ENCODE results near the gene DCLK1.

The DCLK1 gene

GRCh38 chr13:35731471-35731870 lies 399.7 kb downstream of the DCLK1 start:
- no peak for DNase-seq

DNA sequence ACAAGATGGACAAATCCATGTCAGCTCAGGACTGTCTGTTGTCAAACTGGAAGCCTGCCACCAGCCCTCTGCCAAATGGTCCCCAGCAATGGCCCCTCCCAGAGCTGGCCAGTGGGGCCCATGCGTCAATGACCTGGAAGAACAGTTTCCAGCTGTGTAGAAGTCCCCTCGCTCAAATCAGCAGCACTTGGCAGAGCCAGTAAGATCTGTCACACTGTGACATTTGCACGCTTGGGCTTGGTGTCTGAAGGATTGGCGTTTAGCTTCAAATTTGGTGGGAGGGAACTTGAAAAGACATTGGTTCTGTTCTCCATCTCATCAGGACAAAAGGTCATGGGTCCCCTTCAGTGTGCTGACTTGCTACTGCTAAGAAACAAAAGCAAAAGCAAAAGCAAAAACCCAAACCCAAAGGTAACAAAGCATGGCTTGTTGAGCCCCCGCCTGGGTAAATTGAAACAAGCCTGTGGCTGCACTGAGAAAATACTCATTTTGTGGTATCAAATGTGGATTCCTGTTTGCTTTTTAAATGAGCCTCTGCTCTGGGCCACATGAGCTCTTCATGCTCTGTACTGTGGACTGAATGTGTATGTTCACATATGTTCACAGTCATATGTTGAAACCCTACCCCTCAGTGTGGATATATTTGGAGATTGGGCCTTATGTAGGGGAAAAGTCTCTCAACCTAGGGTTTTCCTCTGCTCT lies 401.1 kb downstream of the DCLK1 start:
- DNase-seq, result no peak

DNA sequence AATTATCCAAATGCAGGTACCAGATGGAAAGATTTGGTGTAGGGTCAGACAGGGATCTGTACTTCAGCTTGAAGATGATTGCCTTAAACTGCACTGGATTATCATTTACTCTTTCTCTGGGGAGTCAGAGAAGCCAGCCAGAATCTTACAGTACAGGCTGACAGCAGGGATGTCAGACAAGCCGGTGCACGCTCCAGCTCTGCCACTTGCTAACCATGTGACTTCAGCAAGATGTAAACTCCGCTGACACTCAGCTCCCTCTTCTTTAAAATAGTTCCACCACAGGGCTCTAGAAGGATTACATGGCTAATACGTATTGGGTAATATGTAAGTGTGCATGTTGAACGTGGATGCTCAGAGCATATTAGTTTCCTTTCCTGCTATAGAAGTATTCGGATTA lies 403.3 kb downstream of the DCLK1 start:
- no peak for DNase-seq

- DNase-seq, result no peak
These were observed 406.7 kb downstream of the DCLK1 start for GRCh38 chr13:35724446-35724845.

DNA sequence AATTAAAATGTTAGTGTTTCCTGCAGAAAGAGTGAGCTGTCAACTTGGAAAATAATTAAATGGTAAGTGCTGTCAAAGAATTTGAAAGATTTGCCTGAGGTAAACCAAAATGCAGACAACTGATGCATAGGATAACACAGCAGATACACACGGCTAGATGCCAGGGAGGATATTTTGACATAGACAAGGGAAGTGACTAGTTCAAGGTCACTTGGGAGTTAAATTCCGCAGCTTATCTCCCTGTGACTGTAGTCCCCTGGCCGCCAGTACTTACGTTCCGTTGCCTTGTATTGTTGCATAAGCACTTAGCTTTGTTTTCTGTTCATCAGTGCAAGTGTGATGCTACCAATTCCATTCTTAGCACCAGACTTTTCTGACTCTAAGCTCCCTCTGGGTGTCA lies 407.4 kb downstream of the DCLK1 start:
- no peak for DNase-seq

GRCh38 chr13:35723053-35723461 lies 408.1 kb downstream of the DCLK1 start:
- no peak for DNase-seq

- no peak for DNase-seq
These were observed 408.6 kb downstream of the DCLK1 start for GRCh38 chr13:35722458-35723052.

- DNase-seq, result peak; percentile 17
These were observed 410.3 kb downstream of the DCLK1 start for GRCh38 chr13:35720690-35721554.

DNA sequence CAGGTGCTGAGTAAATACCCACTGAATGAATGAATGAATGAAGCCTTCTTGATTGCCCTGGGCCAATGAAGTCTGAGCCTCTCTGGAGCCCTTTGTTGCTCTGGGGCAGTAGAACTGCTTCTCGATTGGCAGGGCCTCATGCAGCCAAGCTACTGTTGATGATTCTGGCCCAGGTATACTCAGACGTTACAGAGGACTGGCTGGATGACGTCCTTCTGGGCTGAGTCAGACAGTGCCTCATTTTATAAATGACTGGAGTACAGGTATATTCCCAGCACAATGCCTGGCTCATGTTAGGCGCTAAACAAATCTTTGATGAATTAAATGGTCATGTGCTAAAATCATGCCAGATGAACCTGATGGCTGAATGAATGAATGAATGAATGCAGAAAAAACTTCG lies 410.9 kb downstream of the DCLK1 start:
- no peak for DNase-seq
